PFSK-1 (cell line): ENCODE measurements around the gene TRPV4.

Experiments
- POLR2AphosphoS5 ChIP-seq: IDR thresholded peaks from 2 replicates; pipeline ENCODE4 v1.6.1; 2012; ENCODE audit warnings: low read depth, mild to moderate bottlenecking, control low read depth, low read length, moderate library complexity
- SIN3A ChIP-seq: IDR thresholded peaks from 2 replicates; pipeline ENCODE4 v1.6.1; 2012; ENCODE audit warnings: mild to moderate bottlenecking, low read length, moderate library complexity, borderline replicate concordance; ENCODE audit not compliant: insufficient read depth
- TAF1 ChIP-seq: IDR thresholded peaks from 2 replicates; pipeline ENCODE4 v1.6.1; 2012; ENCODE audit warnings: low read length, control low read depth, borderline replicate concordance; ENCODE audit not compliant: insufficient read depth
- TF ChIP-seq, protein P1 (sequence below), 2 experiments: IDR thresholded peaks; 2 replicates each; pipeline versions ENCODE4 v1.6.1 to v1.8.0; 2011 to 2012; ENCODE audit warnings: low read depth in 2 of 2, low read length in 2 of 2, control low read depth in 1 of 2, inconsistent platforms in 1 of 2, mild to moderate bottlenecking in 1 of 2, moderate library complexity in 1 of 2; ENCODE audit not compliant: insufficient read depth in 1 of 2

DNA sequence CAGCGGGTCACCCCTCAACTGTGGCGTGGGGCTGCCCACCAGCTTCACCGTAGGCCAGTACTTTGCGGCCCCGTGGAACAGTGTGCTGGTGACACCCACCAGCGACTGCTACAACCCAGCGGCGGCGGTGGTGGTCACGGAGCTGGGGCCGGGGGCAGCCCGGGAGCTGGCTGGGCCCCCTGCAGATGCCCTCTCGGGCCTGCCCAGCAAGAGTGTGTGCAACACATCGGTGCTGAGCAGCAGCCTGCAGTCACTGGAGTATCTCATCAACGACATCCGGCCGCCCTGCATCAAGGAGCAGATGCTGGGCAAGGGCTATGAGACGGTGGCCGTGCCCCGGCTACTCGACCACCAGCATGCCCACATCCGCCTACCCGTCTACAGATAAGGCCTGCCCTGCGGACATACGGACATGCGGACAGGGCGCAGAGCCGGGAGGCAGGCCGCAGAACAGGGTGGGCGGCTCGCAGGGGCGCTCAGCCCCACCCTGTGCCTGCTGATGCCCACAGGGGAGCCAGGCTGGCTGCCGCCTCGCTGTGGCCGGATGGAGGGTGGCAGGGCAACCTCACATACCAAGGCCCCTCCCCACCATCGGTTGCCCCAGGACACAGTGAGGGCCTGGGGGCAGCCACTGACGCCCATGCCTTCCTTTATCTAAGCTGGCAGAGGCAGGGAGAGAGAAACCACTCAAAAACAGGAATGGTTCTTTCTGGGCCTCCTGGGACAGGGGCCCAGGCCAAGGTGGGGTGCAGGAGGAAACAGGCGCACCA, 64.1 kb downstream of the TRPV4 start:
- TF ChIP-seq, protein P1, sequence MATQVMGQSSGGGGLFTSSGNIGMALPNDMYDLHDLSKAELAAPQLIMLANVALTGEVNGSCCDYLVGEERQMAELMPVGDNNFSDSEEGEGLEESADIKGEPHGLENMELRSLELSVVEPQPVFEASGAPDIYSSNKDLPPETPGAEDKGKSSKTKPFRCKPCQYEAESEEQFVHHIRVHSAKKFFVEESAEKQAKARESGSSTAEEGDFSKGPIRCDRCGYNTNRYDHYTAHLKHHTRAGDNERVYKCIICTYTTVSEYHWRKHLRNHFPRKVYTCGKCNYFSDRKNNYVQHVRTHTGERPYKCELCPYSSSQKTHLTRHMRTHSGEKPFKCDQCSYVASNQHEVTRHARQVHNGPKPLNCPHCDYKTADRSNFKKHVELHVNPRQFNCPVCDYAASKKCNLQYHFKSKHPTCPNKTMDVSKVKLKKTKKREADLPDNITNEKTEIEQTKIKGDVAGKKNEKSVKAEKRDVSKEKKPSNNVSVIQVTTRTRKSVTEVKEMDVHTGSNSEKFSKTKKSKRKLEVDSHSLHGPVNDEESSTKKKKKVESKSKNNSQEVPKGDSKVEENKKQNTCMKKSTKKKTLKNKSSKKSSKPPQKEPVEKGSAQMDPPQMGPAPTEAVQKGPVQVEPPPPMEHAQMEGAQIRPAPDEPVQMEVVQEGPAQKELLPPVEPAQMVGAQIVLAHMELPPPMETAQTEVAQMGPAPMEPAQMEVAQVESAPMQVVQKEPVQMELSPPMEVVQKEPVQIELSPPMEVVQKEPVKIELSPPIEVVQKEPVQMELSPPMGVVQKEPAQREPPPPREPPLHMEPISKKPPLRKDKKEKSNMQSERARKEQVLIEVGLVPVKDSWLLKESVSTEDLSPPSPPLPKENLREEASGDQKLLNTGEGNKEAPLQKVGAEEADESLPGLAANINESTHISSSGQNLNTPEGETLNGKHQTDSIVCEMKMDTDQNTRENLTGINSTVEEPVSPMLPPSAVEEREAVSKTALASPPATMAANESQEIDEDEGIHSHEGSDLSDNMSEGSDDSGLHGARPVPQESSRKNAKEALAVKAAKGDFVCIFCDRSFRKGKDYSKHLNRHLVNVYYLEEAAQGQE (IDR thresholded peaks at IDR 0.05; ENCODE audit: insufficient read depth in 1 of 2, low read depth in 2 of 2, low read length in 2 of 2) = no peak
- TF ChIP-seq POLR2AphosphoS5 (no peak), TAF1 (no peak), SIN3A (no peak)
